Stimulated activated CD4-positive, alpha-beta T cell treated with anti-CD3 and anti-CD28 coated beads, TNF-alpha, amount 100 ng/mL, for 1 hour (primary cell): ENCODE results near the gene ITGA2B.
"Not testable (repeated sequence)": the region's sequence is repeated elsewhere in the genome, so short reads cannot be mapped to it uniquely, and the experiment has no call there.

Source experiments
- DNase-seq, 3 donors: peaks; one replicate each; pipeline ENCODE4 v3.0.0-alpha.2; 2020; ENCODE audit warnings: low read depth in 3 of 3, low spot score in 1 of 3

Gene ITGA2B

GRCh38 chr17:44394112-44394511 lies 4.7 kb upstream of the ITGA2B start:
- DNase-seq = not testable (repeated sequence)

GRCh38 chr17:44390250-44390870 lies 911 bp upstream of the ITGA2B start:
- no peak for DNase-seq

GRCh38 chr17:44389723-44390202 lies 314 bp upstream of the ITGA2B start:
- no peak for DNase-seq

- no peak for DNase-seq
Observed at GRCh38 chr17:44387804-44388203, 1.6 kb downstream of the ITGA2B start.

- DNase-seq = no peak
Observed at GRCh38 chr17:44386182-44386525, 3.3 kb downstream of the ITGA2B start.

- DNase-seq = peak; percentile 57 to 83 (median 63)
Observed at GRCh38 chr17:44385287-44386181, 3.9 kb downstream of the ITGA2B start.

GRCh38 chr17:44384823-44385286 lies 4.6 kb downstream of the ITGA2B start:
- no peak for DNase-seq

GRCh38 chr17:44384281-44384822 lies 5.1 kb downstream of the ITGA2B start:
- DNase-seq = no peak

- no peak for DNase-seq
Observed at GRCh38 chr17:44383861-44384260, 5.6 kb downstream of the ITGA2B start.

GRCh38 chr17:44383363-44383762 lies 6.1 kb downstream of the ITGA2B start:
- DNase-seq = no peak

- no peak for DNase-seq
Observed at GRCh38 chr17:44382917-44383316, 6.5 kb downstream of the ITGA2B start.

GRCh38 chr17:44381810-44382305 lies 7.6 kb downstream of the ITGA2B start:
- no peak for DNase-seq

- DNase-seq = no peak
Observed at GRCh38 chr17:44380767-44381166, 8.7 kb downstream of the ITGA2B start.

- DNase-seq = no peak
Observed at GRCh38 chr17:44379887-44380286, 9.6 kb downstream of the ITGA2B start.

- no peak for DNase-seq
Observed at GRCh38 chr17:44378171-44378705, 11.2 kb downstream of the ITGA2B start.

GRCh38 chr17:44376779-44377178 lies 12.7 kb downstream of the ITGA2B start:
- no peak for DNase-seq

- no peak for DNase-seq
Observed at GRCh38 chr17:44376124-44376523, 13.3 kb downstream of the ITGA2B start.

GRCh38 chr17:44375196-44376017 lies 14.0 kb downstream of the ITGA2B start:
- DNase-seq = no peak

GRCh38 chr17:44374306-44375195 lies 14.9 kb downstream of the ITGA2B start:
- DNase-seq = no peak

- DNase-seq = no peak
Observed at GRCh38 chr17:44372036-44372435, 17.4 kb downstream of the ITGA2B start.
